Kidney (tissue), 14 donors: ENCODE data around the gene ADARB2. TPM values are rescaled to one million over a fixed set of nuclear protein-coding genes. Genes with fewer than 3 reads are reported as not detected.
A peak's percentile ranks its signal among the peaks of the same experiment; 100 is the strongest.
"Not testable (repeated sequence)": the region's sequence is repeated elsewhere in the genome, so short reads cannot be mapped to it uniquely, and the experiment has no call there.

ENCODE experiments used
- DNase-seq, 5 donors: peaks; one replicate each; pipeline ENCODE4 v3.0.0-alpha.2; 2013 to 2020
- FAIRE-seq: peaks from 2 replicates; lab custom pipeline; 2012; peaks lifted over from hg19 to GRCh38; lab: Jason Lieb, UNC
- H3K27ac ChIP-seq, 2 donors: one replicate each; pipeline ENCODE4 v1.7.0; 2013; ENCODE audit warnings: low read depth in 2 of 2, low read length in 2 of 2, inconsistent platforms in 1 of 2
- H3K27me3 ChIP-seq: one replicate; pipeline ENCODE4 v1.7.1; 2013; ENCODE audit warnings: low read length, inconsistent platforms; ENCODE audit not compliant: control insufficient read depth, insufficient read depth
- H3K36me3 ChIP-seq, 3 donors: one replicate each; pipeline versions ENCODE4 v1.7.0 to v1.7.1; 2013; ENCODE audit warnings: low read length in 3 of 3, control low read depth in 1 of 3, inconsistent platforms in 1 of 3; ENCODE audit not compliant: insufficient read depth in 3 of 3, control insufficient read depth in 2 of 3
- H3K4me1 ChIP-seq, 3 donors: one replicate each; pipeline versions ENCODE4 v1.7.0 to v1.7.1; 2013; ENCODE audit warnings: low read length in 3 of 3, inconsistent platforms in 1 of 3, low read depth in 1 of 3; ENCODE audit not compliant: control insufficient read depth in 2 of 3, insufficient read depth in 2 of 3
- H3K4me3 ChIP-seq, 3 donors: one replicate each; pipeline versions ENCODE4 v1.7.0 to v1.8.1; 2013; ENCODE audit warnings: low read length in 3 of 3, control low read depth in 1 of 3, inconsistent platforms in 1 of 3
- H3K9ac ChIP-seq, 3 donors: one replicate each; pipeline versions ENCODE4 v1.7.0 to v1.7.1; 2013; ENCODE audit warnings: low read length in 3 of 3, control low read depth in 1 of 3, inconsistent platforms in 1 of 3
- H3K9me3 ChIP-seq, 3 donors: one replicate each; pipeline versions ENCODE4 v1.7.0 to v1.7.1; 2013; ENCODE audit warnings: low read length in 3 of 3, control low read depth in 1 of 3, inconsistent platforms in 1 of 3; ENCODE audit not compliant: control insufficient read depth in 2 of 3, insufficient read depth in 1 of 3
- CTCF ChIP-seq: IDR thresholded peaks from 3 replicates; pipeline ENCODE4 v1.5.1; 2012; ENCODE audit warnings: mild to moderate bottlenecking, moderate library complexity, borderline replicate concordance; ENCODE audit not compliant: insufficient read depth; ENCODE audit errors: extremely low read depth
- intact Hi-C: fragments of 100-400 bp; cut with DNase I; formaldehyde crosslinking; loops from one replicate; pipeline ENCODE4 v1.11.1; 2022
- polyA plus RNA-seq: library from polyadenylated mRNA; stranded (reverse); fragments of 350-450 nt; fragmentation: Illumina TruSeq; extraction: RNeasy Lipid Tissue Mini Kit (QIAGEN cat#74804); gene quantifications from one replicate; pipeline ENCODE4 v1.2.3, GENCODE V29; 2014; ENCODE audit warnings: low read depth, low replicate concordance; ENCODE audit not compliant: insufficient read depth
- total RNA-seq: library from RNA; stranded (reverse); fragmentation: NEBNext Ultra II Directional; extraction: Animal tissue kit (Norgen Biotek cat#: 25700); gene quantifications from one replicate; pipeline ENCODE4 v1.2.1, GENCODE V29; 2021
- donor health status: control.
- donor health status: control.
- donor health status: control.
- donor health status: control.
- donor health status: control.
- donor health status: DM: yes; HTN: yes; CAD: no.
- donor health status: Normal renal cell carcinoma (clear cell type).

ADARB2 gene
- total and polyA plus RNA-seq, 2 donors from 2014 or later: 1.0 to 1.3 TPM

- H3K27me3 ChIP-seq: no peaks in the 10 kb centered on the region
- intact Hi-C loops: no loop called here
- no peaks in the 10 kb centered on the region for H3K36me3 ChIP-seq
- no peak for TF ChIP-seq CTCF
- FAIRE-seq (no peak), DNase-seq (no peak)
- H3K9me3 ChIP-seq: no peaks in the 10 kb centered on the region
- H3K9ac ChIP-seq: no peak overlapping the region
- no peaks in the 10 kb centered on the region for H3K4me1 ChIP-seq
- H3K4me3 ChIP-seq: no peak overlapping the region
- no peak overlapping the region for H3K27ac ChIP-seq
These were observed 42.5 kb upstream of the ADARB2 start for GRCh38 chr10:1779796-1780195.

GRCh38 chr10:1778375-1778969 is 41.1 kb upstream of the ADARB2 start:
- no peak overlapping the region for H3K27ac ChIP-seq
- no peaks in the 10 kb centered on the region for H3K9me3 ChIP-seq
- intact Hi-C loops: no loop called here
- no peak overlapping the region for H3K4me3 ChIP-seq
- H3K36me3 ChIP-seq: no peaks in the 10 kb centered on the region
- FAIRE-seq: no peak
- no peaks in the 10 kb centered on the region for H3K27me3 ChIP-seq
- TF ChIP-seq CTCF: no peak
- no peak for DNase-seq
- no peaks in the 10 kb centered on the region for H3K4me1 ChIP-seq
- H3K9ac ChIP-seq: no peak overlapping the region

GRCh38 chr10:1776127-1776662 is 38.9 kb upstream of the ADARB2 start:
- H3K27me3 ChIP-seq: no peaks in the 10 kb centered on the region
- H3K27ac ChIP-seq: no peak overlapping the region
- no peaks in the 10 kb centered on the region for H3K4me1 ChIP-seq
- DNase-seq: no peak
- FAIRE-seq: no peak
- no peaks in the 10 kb centered on the region for H3K9me3 ChIP-seq
- no peak for TF ChIP-seq CTCF
- H3K36me3 ChIP-seq: no peaks in the 10 kb centered on the region
- no peak overlapping the region for H3K9ac ChIP-seq
- intact Hi-C loops: no loop called here
- H3K4me3 ChIP-seq: no peak overlapping the region

GRCh38 chr10:1774796-1775195 is 37.5 kb upstream of the ADARB2 start:
- no peaks in the 10 kb centered on the region for H3K36me3 ChIP-seq
- H3K9ac ChIP-seq: no peak overlapping the region
- no peaks in the 10 kb centered on the region for H3K4me1 ChIP-seq
- intact Hi-C loops: no loop called here
- no peaks in the 10 kb centered on the region for H3K27me3 ChIP-seq
- H3K27ac ChIP-seq: no peak overlapping the region
- no peak for FAIRE-seq
- H3K4me3 ChIP-seq: no peak overlapping the region
- H3K9me3 ChIP-seq: no peaks in the 10 kb centered on the region
- no peak for DNase-seq
- TF ChIP-seq CTCF: no peak

GRCh38 chr10:1773204-1773603 is 35.9 kb upstream of the ADARB2 start:
- H3K4me1 ChIP-seq, H3K4me3 ChIP-seq, H3K27me3 ChIP-seq, H3K27ac ChIP-seq, H3K9ac ChIP-seq, intact Hi-C loops, H3K9me3 ChIP-seq, H3K36me3 ChIP-seq, FAIRE-seq: not testable (repeated sequence)
- peak in 1 of 5 donors; percentile 16 for DNase-seq
